Activated CD4-positive, alpha-beta memory T cell treated with anti-CD3 and anti-CD28 coated beads, Interleukin-2, amount 10 ng/mL, durations not matched to agents 7 days and 5 days (primary cell): Measurements from ENCODE around the gene EIF2AK3. TPM values are rescaled to one million over a fixed set of nuclear protein-coding genes. Genes with fewer than 3 reads are reported as not detected.

ENCODE experiments used
- CTCF ChIA-PET: fragments of 350-600 bp; sonication (Branson Sonifier 250); formaldehyde crosslinking; loops from one replicate; lab custom pipeline; 2021; ENCODE audit warnings: antibody characterized with exemption, inconsistent platforms; lab: Charles Lee
- POLR2A ChIA-PET: fragments of 350-600 bp; sonication (Branson Sonifier 250); formaldehyde crosslinking; loops from one replicate; lab custom pipeline; 2021; ENCODE audit warnings: antibody characterized with exemption; lab: Charles Lee
- DNase-seq: peaks from one replicate; pipeline ENCODE4 v3.0.0-alpha.2; 2020
- H3K27ac Mint-ChIP-seq: one replicate; pipeline ENCODE4 v1.8.0; 2021; ENCODE audit warnings: mild to moderate bottlenecking, mixed read lengths
- H3K27me3 Mint-ChIP-seq: one replicate; pipeline ENCODE4 v1.8.0; 2021; ENCODE audit warnings: mixed read lengths
- H3K36me3 Mint-ChIP-seq: one replicate; pipeline ENCODE4 v1.8.0; 2021; ENCODE audit warnings: low read depth, mixed read lengths
- H3K4me1 Mint-ChIP-seq: one replicate; pipeline ENCODE4 v1.8.0; 2021; ENCODE audit warnings: mixed read lengths
- H3K4me3 Mint-ChIP-seq: one replicate; pipeline ENCODE4 v1.8.0; 2021; ENCODE audit warnings: mild to moderate bottlenecking, mixed read lengths
- H3K9me3 Mint-ChIP-seq: one replicate; pipeline ENCODE4 v1.8.0; 2021; ENCODE audit warnings: mixed read lengths
- total RNA-seq, 2 experiments: library from RNA; stranded (reverse); gene quantifications; one replicate each; pipeline ENCODE4 v1.2.3, GENCODE V29; 2021

The EIF2AK3 gene
- total RNA-seq = 10 to 100 TPM; 29.2 to 31.5 TPM

- Mint-ChIP-seq H3K4me1 (peaks cover 28% of the 10 kb centered on the region), H3K9me3 (no peaks in the 10 kb centered on the region), H3K27ac (peak within 1 kb of the TSS; percentile 90), H3K36me3 (peaks cover 19% of the 10 kb centered on the region), H3K27me3 (no peaks in the 10 kb centered on the region), H3K4me3 (no peak within 1 kb of the TSS)
- POLR2A ChIA-PET = interaction anchor here (0.5 to 4.4 kb wide), 18 partner anchors 9 to 572 kb away, joined by 3 to 53 read pairs (median 5); partner anchors contain the start of gene RPIA
- DNase-seq = peak; percentile 97
- CTCF ChIA-PET = interaction anchor here (0.9 to 4.0 kb wide), 5 partner anchors 11 to 44 kb away, joined by 3 to 32 read pairs (median 6); no protein-coding TSS in a partner anchor
Measured at GRCh38 chr2:88627055-88627855, at the start of gene EIF2AK3. Gene EIF2AK3, minus strand, starts transcription at chr2:88627464. Its CDS starts 190 bp downstream, at chr2:88627274.

- ChIA-PET CTCF (interaction anchor here (0.8 to 5.5 kb wide), 6 partner anchors 10 to 93 kb away, joined by 4 to 121 read pairs (median 11); partner anchors contain the start of genes EIF2AK3 and RPIA), POLR2A (interaction anchor here (0.8 to 1.5 kb wide), 4 partner anchors 9 to 73 kb away, joined by 3 to 7 read pairs (median 3); partner anchors contain the start of gene EIF2AK3)
- H3K27ac Mint-ChIP-seq = no peak overlapping the region
- DNase-seq = no peak
- no peak overlapping the region for H3K4me3 Mint-ChIP-seq
- H3K4me1 Mint-ChIP-seq = no peaks in the 10 kb centered on the region
- peaks cover 8% of the 10 kb centered on the region for H3K27me3 Mint-ChIP-seq
- H3K36me3 Mint-ChIP-seq = no peaks in the 10 kb centered on the region
- no peaks in the 10 kb centered on the region for H3K9me3 Mint-ChIP-seq
Measured at GRCh38 chr2:88673363-88673762, 46.1 kb upstream of the EIF2AK3 start.

- H3K4me1 Mint-ChIP-seq = peaks cover 4% of the 10 kb centered on the region
- no peaks in the 10 kb centered on the region for H3K36me3 Mint-ChIP-seq
- no peak overlapping the region for H3K27ac Mint-ChIP-seq
- ChIA-PET CTCF (interaction anchor here (0.6 to 5.5 kb wide), 23 partner anchors 8 to 127 kb away, joined by 3 to 121 read pairs (median 4); partner anchors contain the start of genes EIF2AK3 and RPIA), POLR2A (interaction anchor here (0.6 to 5.5 kb wide), 2 partner anchors 45 to 78 kb away, joined by 3 to 36 read pairs; partner anchors contain the start of gene EIF2AK3)
- no peak overlapping the region for H3K4me3 Mint-ChIP-seq
- DNase-seq = no peak
- H3K27me3 Mint-ChIP-seq = peaks cover 8% of the 10 kb centered on the region
- H3K9me3 Mint-ChIP-seq = no peaks in the 10 kb centered on the region
Measured at GRCh38 chr2:88671786-88672427, 44.6 kb upstream of the EIF2AK3 start.

- Mint-ChIP-seq H3K4me3 (no peak overlapping the region), H3K36me3 (no peaks in the 10 kb centered on the region), H3K27me3 (peaks cover 8% of the 10 kb centered on the region), H3K4me1 (peaks cover 4% of the 10 kb centered on the region), H3K27ac (no peak overlapping the region), H3K9me3 (no peaks in the 10 kb centered on the region)
- ChIA-PET POLR2A (interaction anchor here (0.7 to 5.5 kb wide), 6 partner anchors 23 to 79 kb away, joined by 3 to 36 read pairs (median 3); partner anchors contain the start of gene EIF2AK3), CTCF (interaction anchor here (0.6 to 5.5 kb wide), 23 partner anchors 10 to 321 kb away, joined by 3 to 121 read pairs (median 4); partner anchors contain the start of gene EIF2AK3)
- peak; percentile 48 for DNase-seq
Measured at GRCh38 chr2:88669482-88670214, 42.4 kb upstream of the EIF2AK3 start.

GRCh38 chr2:88668862-88669261, 41.6 kb upstream of the EIF2AK3 start:
- CTCF ChIA-PET = interaction anchor here (0.6 to 5.5 kb wide), 21 partner anchors 10 to 320 kb away, joined by 3 to 121 read pairs (median 4); partner anchors contain the start of gene EIF2AK3
- no peak overlapping the region for H3K27ac Mint-ChIP-seq
- peaks cover 3% of the 10 kb centered on the region for H3K27me3 Mint-ChIP-seq
- H3K36me3 Mint-ChIP-seq = no peaks in the 10 kb centered on the region
- H3K4me1 Mint-ChIP-seq = peaks cover 4% of the 10 kb centered on the region
- H3K9me3 Mint-ChIP-seq = no peaks in the 10 kb centered on the region
- no peak overlapping the region for H3K4me3 Mint-ChIP-seq
- DNase-seq = no peak
- POLR2A ChIA-PET = interaction anchor here (0.7 to 5.5 kb wide), 5 partner anchors 42 to 78 kb away, joined by 3 to 36 read pairs (median 3); partner anchors contain the start of gene EIF2AK3

GRCh38 chr2:88667219-88667618, 40.0 kb upstream of the EIF2AK3 start:
- Mint-ChIP-seq H3K27me3 (no peaks in the 10 kb centered on the region), H3K27ac (no peak overlapping the region), H3K36me3 (no peaks in the 10 kb centered on the region), H3K4me3 (no peak overlapping the region), H3K4me1 (peaks cover 4% of the 10 kb centered on the region), H3K9me3 (no peaks in the 10 kb centered on the region)
- DNase-seq = no peak
- POLR2A ChIA-PET = interaction anchor here (0.9 to 5.5 kb wide), 2 partner anchors 40 to 72 kb away, joined by 3 to 36 read pairs; partner anchors contain the start of gene EIF2AK3
- CTCF ChIA-PET = interaction anchor here (0.7 to 1.7 kb wide), 6 partner anchors 8 to 84 kb away, joined by 3 to 8 read pairs (median 3); no protein-coding TSS in a partner anchor

- POLR2A ChIA-PET = no interaction called here
- Mint-ChIP-seq H3K36me3 (no peaks in the 10 kb centered on the region), H3K4me3 (no peak overlapping the region), H3K4me1 (peaks cover 4% of the 10 kb centered on the region), H3K27me3 (no peaks in the 10 kb centered on the region), H3K27ac (no peak overlapping the region), H3K9me3 (no peaks in the 10 kb centered on the region)
- CTCF ChIA-PET = no interaction called here
- no peak for DNase-seq
Measured at GRCh38 chr2:88666576-88666975, 39.3 kb upstream of the EIF2AK3 start.

- DNase-seq = no peak
- POLR2A ChIA-PET = no interaction called here
- Mint-ChIP-seq H3K4me3 (no peak overlapping the region), H3K36me3 (no peaks in the 10 kb centered on the region), H3K4me1 (no peaks in the 10 kb centered on the region), H3K27me3 (no peaks in the 10 kb centered on the region), H3K9me3 (no peaks in the 10 kb centered on the region), H3K27ac (no peak overlapping the region)
- CTCF ChIA-PET = no interaction called here
Measured at GRCh38 chr2:88660622-88661021, 33.4 kb upstream of the EIF2AK3 start.

GRCh38 chr2:88659538-88659915, 32.3 kb upstream of the EIF2AK3 start:
- H3K27me3 Mint-ChIP-seq = no peaks in the 10 kb centered on the region
- CTCF ChIA-PET = interaction anchor here (0.9 to 2.3 kb wide), 3 partner anchors 8 to 13 kb away, joined by 3 to 14 read pairs (median 5); no protein-coding TSS in a partner anchor
- no peaks in the 10 kb centered on the region for H3K36me3 Mint-ChIP-seq
- no peak overlapping the region for H3K27ac Mint-ChIP-seq
- POLR2A ChIA-PET = interaction anchor here (0.6 kb wide), 1 partner anchor 32 kb away, joined by 3 read pairs; the partner anchor contains the start of gene EIF2AK3
- H3K4me1 Mint-ChIP-seq = no peaks in the 10 kb centered on the region
- H3K4me3 Mint-ChIP-seq = no peak overlapping the region
- no peaks in the 10 kb centered on the region for H3K9me3 Mint-ChIP-seq
- no peak for DNase-seq

GRCh38 chr2:88658881-88659537, 31.7 kb upstream of the EIF2AK3 start:
- Mint-ChIP-seq H3K9me3 (no peaks in the 10 kb centered on the region), H3K4me3 (no peak overlapping the region), H3K4me1 (no peaks in the 10 kb centered on the region), H3K27ac (no peak overlapping the region), H3K36me3 (no peaks in the 10 kb centered on the region), H3K27me3 (no peaks in the 10 kb centered on the region)
- ChIA-PET CTCF (interaction anchor here (0.6 to 2.3 kb wide), 4 partner anchors 9 to 17 kb away, joined by 3 to 14 read pairs (median 4); no protein-coding TSS in a partner anchor), POLR2A (interaction anchor here (0.6 to 1.1 kb wide), 2 partner anchors 19 to 32 kb away, joined by 3 read pairs; partner anchors contain the start of gene EIF2AK3)
- no peak for DNase-seq

- CTCF ChIA-PET = interaction anchor here (0.6 to 2.3 kb wide), 3 partner anchors 9 to 16 kb away, joined by 3 to 14 read pairs (median 5); no protein-coding TSS in a partner anchor
- Mint-ChIP-seq H3K27ac (no peak overlapping the region), H3K36me3 (no peaks in the 10 kb centered on the region), H3K9me3 (no peaks in the 10 kb centered on the region), H3K4me1 (no peaks in the 10 kb centered on the region), H3K27me3 (no peaks in the 10 kb centered on the region), H3K4me3 (no peak overlapping the region)
- POLR2A ChIA-PET = interaction anchor here (1.1 kb wide), 1 partner anchor 18 kb away, joined by 3 read pairs; no protein-coding TSS in a partner anchor
- DNase-seq = no peak
Measured at GRCh38 chr2:88658326-88658725, 31.1 kb upstream of the EIF2AK3 start.
